A673 (cell line): ENCODE measurements around the gene LCK. TPM values are rescaled to one million over a fixed set of nuclear protein-coding genes. Genes with fewer than 3 reads are reported as not detected.

Source experiments
- BruUV-seq: library from RNA; stranded (reverse); fragments of 400-500 nt; replicated peaks from 2 replicates; lab custom pipeline; 2021; lab: Mats Ljungman, UMichigan
- CTCF ChIA-PET: fragments of 300-600 bp; sonication (Branson Sonifier 250); formaldehyde crosslinking; loops from one replicate; lab custom pipeline; 2022; ENCODE audit warnings: antibody characterized with exemption; lab: Charles Lee
- POLR2A ChIA-PET: fragments of 300-600 bp; sonication (Branson Sonifier 250); formaldehyde crosslinking; loops from one replicate; lab custom pipeline; 2022; ENCODE audit warnings: antibody characterized with exemption; ENCODE audit not compliant: low non-redundant PET; lab: Charles Lee
- DNase-seq: peaks from one replicate; pipeline ENCODE4 v3.0.0-alpha.2; 2015; ENCODE audit warnings: low spot score
- H3K27ac ChIP-seq: fragments of 200-600 bp; sonication (generic); 2 replicates; pipeline ENCODE4 v1.5.1; 2016; ENCODE audit warnings: mixed run types, low read depth, mild to moderate bottlenecking, mixed read lengths, antibody characterized with exemption, low read length; ENCODE audit not compliant: poor library complexity, severe bottlenecking
- H3K27me3 ChIP-seq: fragments of 200-600 bp; sonication (generic); replicated peaks from 2 replicates; pipeline ENCODE4 v1.6.1; 2017; ENCODE audit warnings: mixed run types, low read depth, mild to moderate bottlenecking, mixed read lengths, antibody characterized with exemption, low read length; ENCODE audit not compliant: insufficient read depth, poor library complexity
- H3K36me3 ChIP-seq: fragments of 200-600 bp; sonication (generic); 2 replicates; pipeline ENCODE4 v1.6.1; 2016; ENCODE audit warnings: mixed run types, mild to moderate bottlenecking, mixed read lengths, antibody characterized with exemption, low read length; ENCODE audit not compliant: insufficient read depth, poor library complexity, severe bottlenecking
- H3K4me1 ChIP-seq: fragments of 200-600 bp; sonication (generic); 2 replicates; pipeline ENCODE4 v1.6.1; 2017; ENCODE audit warnings: mixed run types, mild to moderate bottlenecking, mixed read lengths, antibody characterized with exemption, low read length; ENCODE audit not compliant: insufficient read depth, poor library complexity, severe bottlenecking
- H3K4me3 ChIP-seq: fragments of 200-600 bp; sonication (generic); 2 replicates; pipeline ENCODE4 v1.5.1; 2016; ENCODE audit warnings: low read depth, mixed run types, mild to moderate bottlenecking, mixed read lengths, low read length; ENCODE audit not compliant: poor library complexity, severe bottlenecking
- H3K9me3 ChIP-seq: fragments of 200-600 bp; sonication (generic); 2 replicates; pipeline ENCODE4 v1.6.1; 2016; ENCODE audit warnings: mixed run types, low read depth, mild to moderate bottlenecking, mixed read lengths, antibody characterized with exemption, low read length; ENCODE audit not compliant: poor library complexity, severe bottlenecking
- EZH2 ChIP-seq: fragments of 200-600 bp; sonication (generic); IDR thresholded peaks from 2 replicates; pipeline ENCODE4 v1.6.1; 2017; ENCODE audit warnings: borderline replicate concordance, low read depth, mild to moderate bottlenecking, mixed read lengths, antibody characterized with exemption, low read length; ENCODE audit not compliant: poor library complexity, severe bottlenecking
- intact Hi-C: fragments of 100-400 bp; cut with micrococcal nuclease; formaldehyde crosslinking; loops from one replicate; pipeline ENCODE4 v1.10.0; 2022; ENCODE audit not compliant: unreplicated experiment
- total RNA-seq: library from RNA; stranded (reverse); gene quantifications from 2 replicates; pipeline ENCODE4 v1.2.3, GENCODE V29; 2021
- TF ChIP-seq, protein P1 (sequence below): fragments of 300-800, 200-600 bp; sonication (generic); conservative IDR thresholded peaks from 2 replicates; pipeline ENCODE4 v1.5.1; 2017; ENCODE audit warnings: low read depth, mild to moderate bottlenecking, antibody characterized with exemption, low read length, moderate library complexity, mixed read lengths

The LCK gene
- total RNA-seq, 1 experiment from 2014 or later: not detected

DNA sequence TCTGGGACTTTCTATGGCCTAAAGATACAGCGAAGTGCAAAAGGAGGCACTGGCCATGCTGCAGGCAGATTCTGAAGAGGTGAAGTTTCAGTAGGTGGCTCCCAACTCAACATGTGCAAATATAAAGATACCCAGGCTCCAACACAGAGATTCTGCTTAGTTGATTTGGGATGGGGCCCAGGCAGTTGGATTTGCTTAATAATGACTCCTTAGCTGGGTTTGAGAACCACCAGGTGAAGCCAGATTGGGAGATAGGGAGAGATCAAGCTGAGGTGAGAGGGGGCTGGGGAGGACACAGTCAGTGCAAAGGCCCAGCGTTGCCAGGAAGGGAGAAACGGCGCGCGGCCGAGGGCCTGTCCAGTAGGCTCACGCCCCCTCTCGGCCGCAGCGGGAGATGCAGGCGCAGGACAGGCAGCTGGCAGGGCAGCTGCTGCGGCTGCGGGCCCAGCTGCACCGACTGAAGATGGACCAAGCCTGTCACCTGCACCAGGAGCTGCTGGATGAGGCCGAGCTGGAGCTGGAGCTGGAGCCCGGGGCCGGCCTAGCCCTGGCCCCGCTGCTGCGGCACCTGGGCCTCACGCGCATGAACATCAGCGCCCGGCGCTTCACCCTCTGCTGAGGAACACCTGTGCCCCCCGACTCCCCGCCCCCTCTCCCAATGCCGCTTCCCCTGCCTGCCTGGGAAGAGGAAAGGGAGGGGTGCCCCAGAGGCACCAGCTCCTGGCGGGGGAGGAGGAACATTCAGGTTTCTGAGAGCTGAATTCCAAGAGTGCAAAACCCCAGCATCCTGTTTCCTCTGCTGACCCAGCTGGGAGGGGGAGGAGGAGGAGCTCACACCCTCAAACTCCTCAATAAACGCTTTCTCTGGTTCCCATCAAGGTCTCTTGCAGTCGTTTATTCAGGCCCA, 2.8 kb upstream of the LCK start:
- H3K27ac ChIP-seq: no peak overlapping the region
- H3K36me3 ChIP-seq: no peaks in the 10 kb centered on the region
- POLR2A ChIA-PET: interaction anchor here (0.7 kb wide), 1 partner anchor 310 kb away, joined by 3 read pairs; the partner anchor contains the start of gene PTP4A2
- no peaks in the 10 kb centered on the region for H3K27me3 ChIP-seq
- BruUV-seq: no TSS peak
- DNase-seq: peak; percentile 66
- peaks cover 4% of the 10 kb centered on the region for H3K4me1 ChIP-seq
- intact Hi-C loops: no loop called here
- H3K9me3 ChIP-seq: no peaks in the 10 kb centered on the region
- no peak overlapping the region for H3K4me3 ChIP-seq
- CTCF ChIA-PET: interaction anchor here (0.6 to 1.0 kb wide), 2 partner anchors 33 to 524 kb away, joined by 3 to 4 read pairs; no protein-coding TSS in a partner anchor
- no peak for TF ChIP-seq EZH2
- TF ChIP-seq, protein P1, sequence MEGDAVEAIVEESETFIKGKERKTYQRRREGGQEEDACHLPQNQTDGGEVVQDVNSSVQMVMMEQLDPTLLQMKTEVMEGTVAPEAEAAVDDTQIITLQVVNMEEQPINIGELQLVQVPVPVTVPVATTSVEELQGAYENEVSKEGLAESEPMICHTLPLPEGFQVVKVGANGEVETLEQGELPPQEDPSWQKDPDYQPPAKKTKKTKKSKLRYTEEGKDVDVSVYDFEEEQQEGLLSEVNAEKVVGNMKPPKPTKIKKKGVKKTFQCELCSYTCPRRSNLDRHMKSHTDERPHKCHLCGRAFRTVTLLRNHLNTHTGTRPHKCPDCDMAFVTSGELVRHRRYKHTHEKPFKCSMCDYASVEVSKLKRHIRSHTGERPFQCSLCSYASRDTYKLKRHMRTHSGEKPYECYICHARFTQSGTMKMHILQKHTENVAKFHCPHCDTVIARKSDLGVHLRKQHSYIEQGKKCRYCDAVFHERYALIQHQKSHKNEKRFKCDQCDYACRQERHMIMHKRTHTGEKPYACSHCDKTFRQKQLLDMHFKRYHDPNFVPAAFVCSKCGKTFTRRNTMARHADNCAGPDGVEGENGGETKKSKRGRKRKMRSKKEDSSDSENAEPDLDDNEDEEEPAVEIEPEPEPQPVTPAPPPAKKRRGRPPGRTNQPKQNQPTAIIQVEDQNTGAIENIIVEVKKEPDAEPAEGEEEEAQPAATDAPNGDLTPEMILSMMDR: peak; percentile 85

DNA sequence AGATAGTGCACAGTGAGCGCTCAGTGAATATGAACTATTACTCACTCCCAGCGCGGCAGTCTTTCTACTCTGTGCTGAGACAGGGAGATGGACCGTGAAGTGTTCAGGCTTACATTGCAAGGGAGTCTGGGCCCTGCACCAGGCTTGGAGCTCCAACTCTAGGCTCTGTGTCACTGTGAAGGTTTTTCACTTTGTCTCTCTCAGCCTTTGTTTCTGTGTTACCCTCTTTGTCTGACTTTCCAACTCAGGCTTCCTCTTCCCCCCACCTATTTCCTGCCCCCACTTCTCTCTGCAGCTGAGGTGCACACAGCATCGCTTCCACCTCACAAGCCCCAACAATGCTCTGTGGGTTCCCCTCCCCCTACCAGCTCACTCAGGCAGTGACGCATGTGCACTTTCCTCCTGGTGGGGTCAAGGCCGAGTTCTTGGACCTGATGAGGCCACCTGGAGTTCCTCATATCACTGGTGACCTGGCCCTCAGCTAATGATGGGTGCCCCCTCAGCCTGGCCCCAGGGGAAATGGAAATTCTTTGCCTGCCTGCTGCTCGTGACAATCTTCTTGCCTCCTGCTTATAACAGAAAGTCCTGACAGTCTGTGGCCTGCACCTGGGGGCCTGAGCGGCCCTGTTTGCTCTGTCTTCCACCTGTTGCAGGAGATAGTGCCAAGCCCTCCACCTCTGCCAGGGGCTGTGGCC, 1.1 kb upstream of the LCK start:
- no peak for DNase-seq
- ChIA-PET POLR2A (no interaction called here), CTCF (no interaction called here)
- H3K36me3 ChIP-seq: no peaks in the 10 kb centered on the region
- TF ChIP-seq, protein P1: no peak
- TF ChIP-seq EZH2: no peak
- intact Hi-C loops: no loop called here
- no TSS peak for BruUV-seq
- H3K27ac ChIP-seq: no peak overlapping the region
- no peaks in the 10 kb centered on the region for H3K27me3 ChIP-seq
- peaks cover 4% of the 10 kb centered on the region for H3K4me1 ChIP-seq
- no peak overlapping the region for H3K4me3 ChIP-seq
- no peaks in the 10 kb centered on the region for H3K9me3 ChIP-seq

DNA sequence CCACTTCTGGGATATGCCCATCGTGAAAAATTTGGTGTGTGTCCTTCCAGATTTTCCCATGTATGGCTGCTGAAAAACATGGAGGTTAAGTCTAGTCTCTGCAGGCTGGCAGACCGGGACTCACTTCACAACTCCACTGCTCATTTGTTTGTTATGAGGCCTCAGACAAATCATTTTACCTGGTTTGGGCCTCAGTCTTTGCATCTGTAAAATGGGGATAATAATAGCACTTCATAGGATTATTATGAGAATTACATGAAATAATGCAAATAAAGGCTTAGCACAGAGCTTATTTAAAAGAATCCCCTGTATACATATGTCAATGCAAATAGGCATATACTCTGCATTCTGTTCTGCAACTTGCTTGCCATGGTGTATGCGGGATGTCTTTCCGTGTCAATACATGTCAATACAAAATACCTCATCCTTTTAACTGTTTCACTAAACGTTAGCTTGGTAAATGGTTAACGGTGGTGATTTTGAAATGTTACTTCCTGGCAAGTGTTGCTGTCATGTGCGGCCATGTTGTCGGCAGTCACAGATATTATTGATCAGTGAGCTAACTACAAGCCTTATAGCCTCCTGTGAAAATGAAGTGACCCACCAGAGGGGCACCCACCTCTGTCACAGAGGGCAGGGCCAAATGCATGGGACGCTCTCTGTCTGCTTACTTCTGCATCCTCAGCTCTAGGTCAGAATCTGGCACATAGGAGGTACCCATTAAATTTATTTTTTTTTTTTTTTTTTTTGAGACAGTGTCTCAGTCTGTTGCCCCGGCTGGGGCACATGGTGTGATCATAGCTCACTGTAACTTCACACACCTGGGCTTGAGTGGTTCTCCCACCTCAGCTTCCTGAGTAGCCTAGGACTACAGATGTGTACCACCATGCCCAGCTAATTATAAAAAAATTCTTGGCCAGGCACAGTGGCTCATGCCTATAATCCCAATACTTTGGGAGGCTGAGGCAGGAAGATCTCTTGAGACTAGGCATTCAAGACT, 4.3 kb downstream of the LCK start:
- Histone ChIP-seq H3K27me3 (no peaks in the 10 kb centered on the region), H3K27ac (no peak overlapping the region), H3K36me3 (no peaks in the 10 kb centered on the region), H3K4me3 (no peak overlapping the region), H3K9me3 (no peaks in the 10 kb centered on the region), H3K4me1 (no peaks in the 10 kb centered on the region)
- ChIA-PET CTCF (no interaction called here), POLR2A (no interaction called here)
- DNase-seq: no peak
- no TSS peak for BruUV-seq
- intact Hi-C loops: no loop called here
- TF ChIP-seq, protein P1: no peak
- no peak for TF ChIP-seq EZH2
